Stimulated activated CD4-positive, alpha-beta T cell treated with anti-CD3 and anti-CD28 coated beads, TNF-alpha, amount 100 ng/mL, for 1 hour (primary cell): ENCODE data around the gene TPPP.
A peak's percentile ranks its signal among the peaks of the same experiment; 100 is the strongest.
"Not testable (repeated sequence)": the region's sequence is repeated elsewhere in the genome, so short reads cannot be mapped to it uniquely, and the experiment has no call there.

Experiments used
- DNase-seq, 3 donors: peaks; one replicate each; pipeline ENCODE4 v3.0.0-alpha.2; 2020; ENCODE audit warnings: low read depth in 3 of 3, low spot score in 1 of 3

The TPPP gene

DNA sequence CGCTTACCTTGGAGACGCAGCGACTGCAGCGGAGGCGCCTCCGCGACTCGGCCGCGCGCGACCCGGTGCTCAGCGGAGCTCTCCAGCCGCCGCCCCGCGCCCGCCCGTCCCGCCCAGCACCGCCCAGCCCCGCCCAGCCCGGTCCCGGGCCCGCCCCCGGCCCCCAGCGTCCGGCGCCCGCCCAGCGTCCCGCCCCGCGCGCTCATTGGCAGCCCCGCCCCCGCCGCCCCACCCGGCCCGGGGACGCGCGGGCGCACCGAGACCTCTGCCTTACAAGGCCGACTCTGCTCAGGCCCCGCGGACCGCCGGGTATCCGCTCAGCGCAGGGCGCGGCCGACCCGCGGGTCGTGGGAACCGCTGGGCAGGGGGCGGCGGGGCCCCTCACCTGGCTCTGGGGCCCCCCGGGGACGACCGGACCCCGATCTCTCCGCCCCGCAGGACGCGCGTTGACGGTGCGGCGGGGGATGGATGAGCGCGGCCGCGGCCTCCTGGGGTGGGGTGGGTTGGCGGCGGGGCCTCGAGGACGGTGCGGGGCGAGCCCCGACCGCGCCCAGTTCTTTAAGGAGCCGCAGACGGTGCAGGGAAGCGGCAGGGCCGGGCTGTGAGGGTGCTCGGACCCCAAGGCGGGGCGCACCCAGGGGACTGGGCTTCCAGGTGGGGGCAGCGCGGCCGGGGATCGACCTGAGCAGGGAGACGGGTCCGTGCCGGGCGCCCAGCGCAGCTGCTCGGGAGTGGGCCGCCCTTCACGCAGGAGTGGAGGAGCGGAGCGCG lies at the start of gene TPPP:
TPPP (minus strand) TSS at position 82 of the 771 bp plus-strand sequence. CDS start 15,292 bp downstream, outside the sequence.
- peak; percentile 58 to 80 (median 63) for DNase-seq

- not testable (repeated sequence) for DNase-seq
Measured at GRCh38 chr5:742276-742675, 49.1 kb upstream of the TPPP start.

DNA sequence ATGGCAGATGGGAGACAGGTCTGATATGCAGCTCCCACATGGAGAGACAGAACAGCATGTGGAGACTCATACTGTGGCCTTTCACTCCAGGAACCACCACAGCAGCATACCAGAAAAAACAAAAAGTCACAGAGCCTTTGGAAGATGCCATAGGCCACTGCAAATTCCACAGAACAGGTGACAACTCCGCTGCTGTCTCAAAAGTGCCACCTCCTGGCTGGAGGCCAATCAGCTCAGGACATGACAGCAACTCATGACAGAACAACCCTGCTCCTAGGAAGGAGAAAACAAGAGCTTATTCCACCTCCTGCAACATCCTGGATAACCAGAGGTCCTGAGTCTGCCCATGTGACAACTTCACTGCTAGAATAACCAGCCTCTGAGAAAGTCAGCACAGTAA lies 41.0 kb upstream of the TPPP start:
- not testable (repeated sequence) for DNase-seq

GRCh38 chr5:732754-733454 lies 39.8 kb upstream of the TPPP start:
- DNase-seq, result not testable (repeated sequence)

DNA sequence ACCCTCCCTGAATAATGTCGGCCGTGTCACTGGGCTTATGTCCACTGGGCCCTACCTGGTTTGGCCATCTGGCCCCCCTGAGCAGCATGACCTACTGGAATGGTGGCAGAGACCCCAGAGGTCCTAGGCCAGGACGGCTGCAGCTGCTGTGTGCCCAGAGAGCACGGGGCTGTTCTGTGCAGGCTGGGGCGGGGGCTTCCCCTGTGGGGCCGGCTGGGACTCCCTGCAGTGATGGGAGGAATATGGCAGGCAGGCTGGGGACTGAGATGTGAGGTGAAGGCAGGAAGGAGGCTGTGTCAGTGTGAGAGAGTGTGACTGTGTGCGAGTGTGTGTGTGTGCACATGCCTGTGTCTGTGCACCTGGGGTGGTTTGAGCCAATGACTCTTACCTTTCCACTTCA lies 36.1 kb upstream of the TPPP start:
- DNase-seq, result not testable (repeated sequence)

GRCh38 chr5:727087-727486 lies 33.9 kb upstream of the TPPP start:
- DNase-seq, result not testable (repeated sequence)

- DNase-seq, result not testable (repeated sequence)
Measured at GRCh38 chr5:723865-724264, 30.7 kb upstream of the TPPP start.

DNA sequence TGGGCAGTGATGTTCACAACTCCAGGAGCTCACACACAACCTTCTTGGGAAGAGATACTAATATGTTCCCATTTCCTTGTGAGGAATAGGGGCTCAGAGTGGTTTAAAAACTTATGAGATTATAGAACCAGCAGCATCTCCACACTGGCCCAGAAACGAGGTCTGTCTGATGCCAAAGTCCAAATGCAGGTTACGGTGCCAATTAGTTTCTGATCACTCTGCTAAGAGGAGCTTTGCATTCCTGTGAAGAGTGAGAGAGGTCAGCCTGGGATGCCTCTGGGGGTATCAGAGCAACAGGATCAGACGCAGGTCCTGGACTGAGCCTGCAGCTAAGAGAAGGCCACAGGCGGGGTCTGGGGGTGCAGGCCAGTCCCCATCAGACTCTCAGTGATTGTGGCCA lies 30.2 kb upstream of the TPPP start:
- DNase-seq, result not testable (repeated sequence)

DNA sequence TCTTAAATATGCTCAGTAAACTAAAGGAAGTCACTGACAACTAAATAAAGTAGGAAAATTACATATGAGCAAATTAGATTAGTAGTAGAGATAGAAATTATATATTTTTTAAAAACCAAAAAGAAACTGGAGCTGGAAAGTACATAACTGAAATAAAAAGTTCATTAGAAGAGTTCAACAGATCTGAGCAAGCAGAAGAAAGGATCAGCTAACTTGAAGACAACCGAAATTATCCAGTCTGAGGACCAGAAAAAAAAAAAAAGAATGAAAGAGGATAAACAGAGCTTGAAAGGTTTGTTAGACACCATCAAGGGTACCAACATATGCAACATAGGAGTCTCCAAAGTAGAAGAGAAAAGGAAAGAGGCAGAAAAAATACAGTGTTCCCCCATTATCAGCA lies 26.2 kb upstream of the TPPP start:
- not testable (repeated sequence) for DNase-seq

DNA sequence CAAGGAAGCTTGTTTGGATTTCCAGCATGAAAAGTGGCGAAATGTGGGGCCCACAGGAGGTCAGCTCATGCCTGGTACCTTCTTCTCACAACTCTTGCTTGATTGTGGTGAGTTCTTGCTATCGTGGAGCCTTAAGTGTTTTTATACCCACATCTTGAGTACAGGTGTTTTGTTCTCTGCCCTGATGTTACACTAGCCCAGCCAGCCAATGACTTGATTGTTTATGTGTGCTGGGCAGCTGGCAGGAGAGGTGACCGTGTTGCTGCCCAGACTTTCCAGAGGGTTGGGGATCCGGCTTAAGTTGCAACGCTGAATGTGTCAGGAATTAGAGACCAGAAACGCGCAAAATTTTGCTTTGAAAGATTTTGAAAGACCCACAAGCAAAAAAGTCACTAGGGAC lies 24.0 kb upstream of the TPPP start:
- no peak for DNase-seq

GRCh38 chr5:716740-717139 lies 23.6 kb upstream of the TPPP start:
- not testable (repeated sequence) for DNase-seq

DNA sequence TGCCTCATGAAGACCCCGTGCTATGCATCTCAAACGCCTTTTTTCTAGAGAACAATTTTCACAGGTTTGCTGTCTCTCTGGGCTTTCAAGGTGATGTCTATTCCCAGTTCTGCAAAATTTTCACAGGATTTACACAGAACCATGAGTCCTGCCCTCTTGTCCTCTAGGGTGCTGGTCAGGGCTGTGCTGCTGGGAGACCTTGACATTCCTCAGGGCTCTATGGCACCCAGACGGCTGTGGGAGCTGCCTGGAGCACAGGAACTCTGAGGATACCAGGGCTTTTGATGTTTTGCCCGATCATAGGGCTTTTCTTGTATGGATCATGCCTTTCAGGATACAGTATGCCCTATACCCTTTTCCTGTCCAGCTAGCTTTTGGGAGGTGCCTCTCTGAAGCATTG lies 22.5 kb upstream of the TPPP start:
- DNase-seq, result not testable (repeated sequence)

GRCh38 chr5:714215-715118 lies 21.3 kb upstream of the TPPP start:
- not testable (repeated sequence) for DNase-seq

DNA sequence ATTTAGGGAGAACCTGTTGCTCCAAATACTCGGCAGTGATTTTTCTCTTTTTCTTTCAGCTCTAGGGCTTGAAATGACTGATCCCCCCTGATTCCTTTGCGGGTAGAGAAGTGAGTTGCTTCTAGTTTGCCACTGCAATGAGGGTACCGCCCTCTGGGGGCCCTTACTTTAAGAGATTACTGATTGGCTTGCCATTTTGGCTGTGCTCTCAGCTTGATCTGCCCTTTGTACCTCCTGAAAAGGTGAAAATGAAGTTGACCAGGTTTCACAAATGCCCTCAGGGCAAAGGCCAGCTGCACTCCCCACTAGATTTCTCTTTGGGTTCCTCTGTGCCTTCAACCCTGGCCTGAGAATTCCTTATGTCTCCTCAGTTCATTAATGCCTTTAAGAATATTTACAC lies 20.5 kb upstream of the TPPP start:
- DNase-seq, result not testable (repeated sequence)

DNA sequence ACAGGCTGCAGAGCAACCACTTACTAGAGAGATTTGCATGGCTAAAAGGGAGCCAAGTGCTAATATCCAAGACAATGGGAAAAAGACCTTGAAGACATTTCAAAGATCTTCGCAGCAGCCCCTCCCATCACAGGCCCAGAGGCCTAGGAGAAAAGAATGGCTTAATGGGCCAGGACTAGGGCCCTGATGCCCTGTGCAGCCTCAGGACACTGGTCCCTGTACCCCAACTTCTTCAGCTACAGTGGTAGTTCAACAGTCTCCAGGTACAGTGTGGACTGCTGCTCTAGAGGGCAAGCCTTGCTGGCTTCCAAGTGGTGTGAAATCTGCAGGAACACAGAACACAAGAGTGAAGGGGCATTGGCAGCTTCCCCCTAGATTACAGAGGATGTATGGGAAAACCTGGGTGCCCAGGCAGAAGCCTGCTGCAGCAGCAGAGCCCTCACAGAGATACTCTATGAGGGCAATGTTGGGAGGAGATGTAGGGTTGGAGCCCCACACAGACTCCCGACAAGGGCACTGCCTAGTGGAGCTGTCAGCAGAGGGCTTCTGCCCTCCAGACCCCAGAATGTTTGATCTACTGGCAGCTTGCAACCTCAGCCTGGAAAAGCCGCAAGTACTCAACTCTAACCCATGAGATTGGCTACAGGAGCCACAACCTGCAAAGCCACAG lies 15.8 kb upstream of the TPPP start:
- DNase-seq, result not testable (repeated sequence)

GRCh38 chr5:708374-708773 lies 15.2 kb upstream of the TPPP start:
- not testable (repeated sequence) for DNase-seq

DNA sequence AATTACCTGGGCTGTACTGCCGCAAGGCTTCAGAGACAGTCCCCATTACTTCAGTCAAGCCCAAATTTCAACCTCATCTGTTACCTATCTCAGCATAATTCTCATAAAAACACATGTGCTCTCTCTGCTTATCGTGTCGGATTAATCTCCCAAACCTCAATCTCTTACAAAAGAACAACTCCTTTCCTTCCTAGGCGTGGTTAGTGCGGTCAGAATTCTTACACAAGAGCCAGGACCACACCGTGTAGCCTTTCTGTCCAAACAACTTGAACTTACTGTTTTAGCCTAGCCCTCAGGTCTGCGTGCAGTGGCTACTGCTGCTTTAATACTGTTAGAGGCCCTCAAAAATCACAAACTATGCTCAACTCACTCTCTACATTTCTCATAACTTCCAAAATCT lies 13.0 kb upstream of the TPPP start:
- not testable (repeated sequence) for DNase-seq

- not testable (repeated sequence) for DNase-seq
Measured at GRCh38 chr5:696753-697702, 3.9 kb upstream of the TPPP start.

DNA sequence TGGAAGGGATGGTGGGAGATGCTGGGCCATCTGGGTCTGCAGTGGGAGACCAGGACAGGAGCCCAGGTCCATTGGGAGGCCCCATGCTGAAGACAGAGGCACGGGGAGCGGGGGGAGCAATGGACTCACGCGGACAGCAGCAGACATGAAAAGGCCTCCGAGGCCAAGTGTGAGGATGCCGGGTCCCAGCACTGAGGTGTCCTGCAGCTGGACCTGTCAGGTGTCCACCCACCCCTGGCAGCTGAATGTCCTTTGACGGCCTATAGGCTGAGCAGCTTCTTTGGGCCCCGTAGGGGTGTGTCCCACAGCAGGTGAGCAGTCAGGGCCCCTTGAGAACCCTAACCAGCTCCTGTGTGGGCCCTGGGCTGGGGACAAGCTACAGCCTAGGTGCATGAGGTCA lies 3.0 kb upstream of the TPPP start:
- not testable (repeated sequence) for DNase-seq

GRCh38 chr5:695475-695874 lies 2.3 kb upstream of the TPPP start:
- DNase-seq, result not testable (repeated sequence)
